Chondrocyte (in vitro differentiated cells): Measurements from ENCODE around the gene PTPRK. TPM values are rescaled to one million over a fixed set of nuclear protein-coding genes. Genes with fewer than 3 reads are reported as not detected.

Experiments
- DNase-seq: peaks from one replicate; pipeline ENCODE4 v3.0.0; 2021; ENCODE audit warnings: mixed read lengths, low spot score
- H3K27ac Mint-ChIP-seq: one replicate; pipeline ENCODE4 v1.8.0; 2021; ENCODE audit warnings: mild to moderate bottlenecking, moderate library complexity, mixed read lengths; ENCODE audit not compliant: unreplicated experiment
- H3K27me3 Mint-ChIP-seq: 2 replicates; pipeline ENCODE4 v1.8.0; 2021; ENCODE audit warnings: low read depth, mixed read lengths
- H3K36me3 Mint-ChIP-seq: 2 replicates; pipeline ENCODE4 v1.8.0; 2021; ENCODE audit warnings: low read depth, mixed read lengths
- H3K4me1 Mint-ChIP-seq: 2 replicates; pipeline ENCODE4 v1.8.0; 2021; ENCODE audit warnings: low read depth, mild to moderate bottlenecking, mixed read lengths
- H3K4me3 Mint-ChIP-seq: one replicate; pipeline ENCODE4 v1.8.0; 2021; ENCODE audit warnings: mild to moderate bottlenecking, moderate library complexity, mixed read lengths; ENCODE audit not compliant: unreplicated experiment
- H3K9me3 Mint-ChIP-seq: 2 replicates; pipeline ENCODE4 v1.8.0; 2021; ENCODE audit warnings: low read depth, mixed read lengths
- total RNA-seq: library from RNA; stranded (reverse); gene quantifications from 3 replicates; pipeline ENCODE4 v1.2.1, GENCODE V29; 2021
- TF ChIP-seq, protein P1 (sequence below): fragments of 200-600 bp; sonication (generic); IDR thresholded peaks from 2 replicates; pipeline ENCODE4 v1.5.0; 2021; ENCODE audit warnings: antibody characterized with exemption, mild to moderate bottlenecking, moderate library complexity

Gene PTPRK
- total RNA-seq, 1 donor from 2014 or later = 63.3 TPM

DNA sequence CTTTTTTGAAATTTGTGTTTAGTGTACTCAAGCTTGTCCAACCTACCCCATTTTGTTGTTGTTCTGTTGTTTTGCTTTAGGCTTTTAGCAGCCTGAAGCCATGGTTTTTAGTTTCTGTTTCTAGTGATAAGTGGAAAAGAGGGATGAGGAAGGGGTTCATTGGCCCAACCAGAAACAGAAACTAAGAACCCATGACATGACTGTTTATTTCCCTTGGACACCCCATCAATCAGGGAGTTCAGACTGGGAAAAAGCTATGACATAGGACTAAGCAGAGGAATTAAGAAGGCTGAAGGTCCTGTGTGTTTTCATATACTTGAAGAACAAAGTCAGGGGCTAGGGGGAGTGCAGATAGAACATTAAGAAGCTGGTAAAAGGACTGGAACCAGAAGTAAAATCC, 425.0 kb downstream of the PTPRK start:
- no peak overlapping the region for H3K4me3 Mint-ChIP-seq
- H3K27ac Mint-ChIP-seq = no peak overlapping the region
- no peaks in the 10 kb centered on the region for H3K27me3 Mint-ChIP-seq
- no peaks in the 10 kb centered on the region for H3K9me3 Mint-ChIP-seq
- TF ChIP-seq, protein P1, sequence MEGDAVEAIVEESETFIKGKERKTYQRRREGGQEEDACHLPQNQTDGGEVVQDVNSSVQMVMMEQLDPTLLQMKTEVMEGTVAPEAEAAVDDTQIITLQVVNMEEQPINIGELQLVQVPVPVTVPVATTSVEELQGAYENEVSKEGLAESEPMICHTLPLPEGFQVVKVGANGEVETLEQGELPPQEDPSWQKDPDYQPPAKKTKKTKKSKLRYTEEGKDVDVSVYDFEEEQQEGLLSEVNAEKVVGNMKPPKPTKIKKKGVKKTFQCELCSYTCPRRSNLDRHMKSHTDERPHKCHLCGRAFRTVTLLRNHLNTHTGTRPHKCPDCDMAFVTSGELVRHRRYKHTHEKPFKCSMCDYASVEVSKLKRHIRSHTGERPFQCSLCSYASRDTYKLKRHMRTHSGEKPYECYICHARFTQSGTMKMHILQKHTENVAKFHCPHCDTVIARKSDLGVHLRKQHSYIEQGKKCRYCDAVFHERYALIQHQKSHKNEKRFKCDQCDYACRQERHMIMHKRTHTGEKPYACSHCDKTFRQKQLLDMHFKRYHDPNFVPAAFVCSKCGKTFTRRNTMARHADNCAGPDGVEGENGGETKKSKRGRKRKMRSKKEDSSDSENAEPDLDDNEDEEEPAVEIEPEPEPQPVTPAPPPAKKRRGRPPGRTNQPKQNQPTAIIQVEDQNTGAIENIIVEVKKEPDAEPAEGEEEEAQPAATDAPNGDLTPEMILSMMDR = no peak
- no peak for DNase-seq
- peaks cover 3% of the 10 kb centered on the region for H3K4me1 Mint-ChIP-seq
- no peaks in the 10 kb centered on the region for H3K36me3 Mint-ChIP-seq

DNA sequence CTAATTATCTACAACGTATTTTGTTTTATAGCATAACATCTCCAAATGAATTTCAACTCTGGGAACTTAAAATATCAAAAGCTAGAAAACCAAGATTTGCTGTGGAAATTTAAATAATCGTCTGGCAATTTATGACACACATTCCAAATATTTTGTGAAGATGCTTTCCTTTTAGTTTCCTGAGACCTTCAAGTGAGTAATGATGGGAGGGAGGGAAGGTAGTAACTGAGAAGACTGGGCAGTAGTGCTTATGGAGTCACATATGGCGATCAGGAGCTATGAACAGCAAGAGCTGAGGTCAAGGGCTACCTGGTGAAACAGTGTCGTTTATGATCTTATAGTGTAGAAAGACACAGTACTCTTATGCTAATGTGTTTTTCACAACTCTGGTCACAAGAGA, 441.4 kb downstream of the PTPRK start:
- TF ChIP-seq, protein P1 = no peak

DNA sequence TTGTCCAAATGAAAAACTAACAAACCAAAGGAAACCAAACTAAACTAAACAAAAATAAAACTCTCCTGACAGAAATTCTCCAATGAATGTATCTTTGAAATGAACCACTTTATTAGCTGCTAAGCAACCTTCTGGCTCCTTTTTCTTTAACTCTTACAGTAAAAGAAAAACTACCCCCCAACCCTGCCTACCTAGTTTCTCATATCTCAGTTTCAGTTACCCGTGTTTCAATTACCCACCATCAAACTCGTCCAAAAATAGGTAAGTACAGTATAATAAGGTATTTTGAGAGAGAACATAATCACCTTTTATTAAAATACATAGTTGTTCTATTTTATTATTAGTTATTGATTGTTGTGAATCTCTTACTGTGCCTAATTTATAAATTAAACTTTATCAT, 442.1 kb downstream of the PTPRK start:
- DNase-seq = no peak
- no peaks in the 10 kb centered on the region for H3K27me3 Mint-ChIP-seq
- peaks cover 3% of the 10 kb centered on the region for H3K36me3 Mint-ChIP-seq
- H3K9me3 Mint-ChIP-seq = no peaks in the 10 kb centered on the region
- TF ChIP-seq, protein P1 = no peak
- peaks cover 4% of the 10 kb centered on the region for H3K4me1 Mint-ChIP-seq
- H3K4me3 Mint-ChIP-seq = no peak overlapping the region
- no peak overlapping the region for H3K27ac Mint-ChIP-seq

More for the DNA sequence above, 441.4 kb downstream of the PTPRK start:
- Mint-ChIP-seq H3K36me3 (peaks cover 5% of the 10 kb centered on the region), H3K27me3 (no peaks in the 10 kb centered on the region), H3K27ac (no peak overlapping the region), H3K9me3 (no peaks in the 10 kb centered on the region), H3K4me3 (no peak overlapping the region), H3K4me1 (peaks cover 4% of the 10 kb centered on the region)
- DNase-seq = no peak

DNA sequence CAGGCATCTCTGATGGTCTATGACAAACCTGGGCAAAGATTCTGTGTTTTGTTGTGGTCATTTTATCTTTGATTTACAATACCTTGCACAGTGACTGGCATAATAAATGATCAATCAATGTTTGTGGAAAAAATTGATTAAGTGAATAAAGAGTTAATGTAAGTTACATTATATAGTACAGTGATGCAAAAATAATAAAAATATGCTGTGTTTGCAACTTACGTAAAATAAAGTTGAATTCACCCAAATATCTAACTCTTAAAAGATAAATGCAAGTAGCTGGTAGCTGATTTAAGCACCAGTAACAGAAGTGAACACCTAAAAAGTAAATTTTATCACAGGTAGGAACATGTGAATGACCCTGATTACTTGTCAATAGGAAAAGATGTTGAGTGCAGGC, 443.6 kb downstream of the PTPRK start:
- Mint-ChIP-seq H3K36me3 (peaks cover 3% of the 10 kb centered on the region), H3K27me3 (no peaks in the 10 kb centered on the region), H3K27ac (no peak overlapping the region), H3K4me3 (no peak overlapping the region), H3K9me3 (no peaks in the 10 kb centered on the region), H3K4me1 (peaks cover 8% of the 10 kb centered on the region)
- TF ChIP-seq, protein P1 = no peak
- DNase-seq = no peak

DNA sequence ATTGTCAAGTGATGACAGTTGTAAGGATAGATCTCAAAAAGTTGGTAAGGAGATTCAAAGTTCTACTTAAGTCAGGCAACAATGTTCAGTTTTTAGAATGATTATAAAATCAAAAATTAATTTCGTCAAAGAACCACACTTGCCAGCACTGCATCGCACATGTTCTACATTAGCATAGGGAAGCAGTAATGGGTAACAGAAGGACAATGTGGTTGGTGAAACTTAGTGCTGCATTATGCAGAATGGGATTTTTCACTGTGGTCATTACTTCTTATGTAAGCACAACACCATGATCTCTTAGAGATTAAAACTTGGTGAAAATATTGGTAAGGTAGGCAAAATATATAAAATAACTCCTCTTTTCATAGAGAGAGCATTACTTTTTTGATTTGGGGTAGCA, 445.8 kb downstream of the PTPRK start:
- Mint-ChIP-seq H3K27me3 (no peaks in the 10 kb centered on the region), H3K4me1 (peaks cover 9% of the 10 kb centered on the region), H3K36me3 (peaks cover 3% of the 10 kb centered on the region), H3K27ac (no peak overlapping the region), H3K9me3 (no peaks in the 10 kb centered on the region), H3K4me3 (no peak overlapping the region)
- no peak for DNase-seq
- TF ChIP-seq, protein P1 = no peak
